ENCODE results near the gene BCL11B. TPM values are rescaled to one million over a fixed set of nuclear protein-coding genes. Genes with fewer than 3 reads are reported as not detected.

The BCL11B gene
- total and polyA plus RNA-seq, 2 of the 8 experiments (the other 6 are each of a cell fraction or from before 2014, with no cell fraction given) = 0.63 to 5.9 TPM

DNA sequence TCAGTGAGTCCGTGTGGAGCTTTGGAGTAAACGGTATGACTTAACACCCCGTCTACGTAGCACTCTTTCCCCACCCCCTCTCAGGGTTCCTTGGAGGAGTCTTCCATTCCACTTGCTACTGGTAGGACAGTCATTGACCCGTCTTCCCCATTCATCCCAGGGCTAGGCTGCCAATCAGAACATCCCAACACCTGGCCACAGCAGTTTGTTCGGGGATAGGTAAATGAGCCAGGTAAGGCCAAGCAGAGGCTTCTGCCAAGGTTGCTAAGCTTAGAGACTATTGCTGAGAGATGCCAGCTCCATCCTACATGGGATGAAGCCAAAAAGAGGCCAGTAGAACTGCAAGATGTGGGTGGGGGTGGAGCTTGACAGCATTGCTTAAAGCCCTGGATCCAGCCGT lies 130.8 kb downstream of the BCL11B start:
- H3K56ac ChIP-seq (replicated peaks; ENCODE audit: insufficient read length, low read depth, low read length) = no peak overlapping the region
- H3K4me2 ChIP-seq (ENCODE audit: insufficient read depth in 1 of 2, low read depth in 2 of 2, low read length in 2 of 2) = no peak overlapping the region
- ChIA-PET CTCF (ENCODE audit: partially characterized antibody) (interaction anchor here (0.7 to 0.9 kb wide), 2 partner anchors 10 to 15 kb away, joined by 3 to 4 read pairs; no protein-coding TSS in a partner anchor), POLR2A (ENCODE audit: partially characterized antibody) (no interaction called here)
- H4K5ac ChIP-seq (ENCODE audit: insufficient read length, low read depth, low read length) = no peak overlapping the region
- WGBS, 2 experiments (ENCODE audit: extremely low coverage in 1 of 2, insufficient coverage in 1 of 2, insufficient read length in 1 of 2, insufficient replicate concordance in 2 of 2, low coverage in 1 of 2, low lambda C conversion rate in 2 of 2, missing lambda C conversion rate in 1 of 2) = 89% methylated on average over 7 of the region's 7 CpGs; no CpG with 5 or more reads in 1 of the 2 experiments
- H4K20me1 ChIP-seq (replicated peaks in 1 of 2; ENCODE audit: control insufficient read depth in 1 of 2, insufficient read depth in 2 of 2, low read length in 2 of 2) = peaks cover 0 to 1% of the 10 kb centered on the region in 2 experiments
- no peak overlapping the region for H3K4ac ChIP-seq (replicated peaks; ENCODE audit: insufficient read length, low read depth, low read length)
- H2BK12ac ChIP-seq (ENCODE audit: low read depth, low read length) = no peak overlapping the region
- no peak overlapping the region for H3K14ac ChIP-seq (ENCODE audit: insufficient read length)
- H3K9ac ChIP-seq (replicated peaks in 1 of 4; ENCODE audit: extremely low read depth in 1 of 4, low read depth in 3 of 4, low read length in 3 of 4) = no peak overlapping the region
- TF ChIP-seq GTF2F1 (IDR thresholded peaks at IDR 0.05; ENCODE audit: borderline replicate concordance, low read depth, low read length) = no peak
- TF ChIP-seq KDM5A (IDR thresholded peaks at IDR 0.05; ENCODE audit: low read length) = no peak
- TF ChIP-seq ATF3 (IDR thresholded peaks at IDR 0.05; ENCODE audit: insufficient read depth, low read depth, low read length) = no peak
- no peak for TF ChIP-seq CBX5 (IDR thresholded peaks at IDR 0.05; ENCODE audit: low read depth, low read length)
- TF ChIP-seq CHD2 (IDR thresholded peaks at IDR 0.05; ENCODE audit: low read length) = no peak
- no peak for TF ChIP-seq CBX8 (IDR thresholded peaks at IDR 0.05; ENCODE audit: borderline replicate concordance, low read depth, low read length)
- no peak for TF ChIP-seq RAD21 (IDR thresholded peaks at IDR 0.05 in 1 of 2, conservative IDR thresholded peaks at IDR 0.05 in 1 of 2; ENCODE audit: low read depth in 2 of 2, low read length in 2 of 2)
- no peak for TF ChIP-seq YY1 (IDR thresholded peaks at IDR 0.05; ENCODE audit: low read depth, low read length)
- no peaks in the 10 kb centered on the region for H3K23me2 ChIP-seq (ENCODE audit: low read depth, low read length)
- H3K4me1 ChIP-seq (replicated peaks in 1 of 4; ENCODE audit: control insufficient read depth in 3 of 4, insufficient read depth in 4 of 4, low read length in 3 of 4) = peaks cover 0 to 6% (median 3%) of the 10 kb centered on the region in 4 experiments; a peak in 4 of 7 replicates
- no peak overlapping the region for H4K91ac ChIP-seq (replicated peaks; ENCODE audit: insufficient read length, low read length)
- no peak overlapping the region for H3K23ac ChIP-seq (ENCODE audit: insufficient read length)
- no peak for DNase-seq (ENCODE audit: low read depth in 1 of 2, low spot score in 2 of 2)
- no peak overlapping the region for H3K18ac ChIP-seq (ENCODE audit: extremely low read depth, low read length)
- no peaks in the 10 kb centered on the region for H3K79me2 ChIP-seq (ENCODE audit: control insufficient read depth in 1 of 2, insufficient read depth in 2 of 2, low read length in 2 of 2)
- no peak overlapping the region for H2BK20ac ChIP-seq (ENCODE audit: low read length)
- no peak overlapping the region for H3K4me3 ChIP-seq (ENCODE audit: extremely low read depth in 1 of 4, insufficient read depth in 2 of 4, low read depth in 3 of 4, low read length in 4 of 4)
- H3K27me3 ChIP-seq (replicated peaks in 1 of 4; ENCODE audit: control insufficient read depth in 3 of 4, extremely low read depth in 1 of 4, insufficient read depth in 3 of 4, low read length in 3 of 4) = no peaks in the 10 kb centered on the region
- H4K8ac ChIP-seq (ENCODE audit: extremely low read depth, insufficient read depth, low read length) = no peak overlapping the region
- no peak overlapping the region for H2AFZ ChIP-seq (ENCODE audit: low read length)
- H3K79me1 ChIP-seq (ENCODE audit: low read depth, low read length) = no peaks in the 10 kb centered on the region
- no peak overlapping the region for H2BK5ac ChIP-seq (ENCODE audit: low read depth, low read length)
- H2AK5ac ChIP-seq (ENCODE audit: low read depth, low read length) = no peak overlapping the region
- no peak overlapping the region for H2BK15ac ChIP-seq (ENCODE audit: low read length)
- no peaks in the 10 kb centered on the region for H3K9me3 ChIP-seq (ENCODE audit: insufficient read depth in 2 of 2, low read depth in 1 of 2, low read length in 1 of 2)
- FAIRE-seq = no peak
- no peaks in the 10 kb centered on the region for H3K36me3 ChIP-seq (ENCODE audit: control insufficient read depth in 2 of 4, insufficient read depth in 4 of 4, low read length in 3 of 4)
- H3K27ac ChIP-seq (ENCODE audit: low read depth, low read length) = no peak overlapping the region
- H2BK120ac ChIP-seq (replicated peaks; ENCODE audit: low read depth, low read length) = no peak overlapping the region

Data from H1 (cell line).